ENCODE data around the gene SYS1.
"Not testable (repeated sequence)": the region's sequence is repeated elsewhere in the genome, so short reads cannot be mapped to it uniquely, and the experiment has no call there.

Gene SYS1

DNA sequence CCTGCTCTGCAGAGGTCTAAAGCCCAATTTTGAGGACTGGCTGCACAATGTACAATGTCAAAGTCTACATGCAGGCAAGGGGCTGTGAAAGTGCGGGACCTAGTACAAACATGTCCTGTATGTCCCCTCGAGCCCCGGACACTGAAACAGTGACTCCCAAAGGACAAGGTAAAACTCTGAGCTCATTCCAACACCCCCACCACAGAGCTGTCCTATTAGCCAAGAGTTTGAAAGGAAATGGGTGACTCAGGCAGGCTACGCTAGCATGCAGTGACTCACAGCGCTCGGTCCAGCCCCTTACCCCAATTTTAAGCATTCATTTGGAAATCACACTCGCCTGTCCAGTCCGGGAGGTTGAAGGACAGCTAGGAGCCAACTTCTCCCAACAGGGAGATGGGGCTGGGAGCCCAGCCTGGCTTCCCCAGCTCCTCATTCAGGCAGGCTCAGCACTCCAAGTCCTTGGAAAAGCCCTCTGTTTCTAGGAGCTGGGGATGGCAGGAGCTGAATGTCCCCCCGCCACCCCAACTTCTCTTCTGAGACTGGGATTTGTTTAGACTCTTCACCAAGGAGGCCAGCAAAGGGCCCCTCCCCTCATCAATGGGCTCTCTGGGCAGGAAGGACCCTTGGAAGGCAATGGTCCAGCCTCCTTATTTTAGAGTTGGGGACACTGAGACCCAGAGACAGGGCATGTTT, 18.6 kb upstream of the SYS1 start:
- FAIRE-seq = peak; percentile 67
- TF ChIP-seq POLR2A (IDR thresholded peaks at IDR 0.05; ENCODE audit: low read depth, low read length) = no peak
- DNase-seq (ENCODE audit: insufficient read length, low spot score) = peak; percentile 73

DNA sequence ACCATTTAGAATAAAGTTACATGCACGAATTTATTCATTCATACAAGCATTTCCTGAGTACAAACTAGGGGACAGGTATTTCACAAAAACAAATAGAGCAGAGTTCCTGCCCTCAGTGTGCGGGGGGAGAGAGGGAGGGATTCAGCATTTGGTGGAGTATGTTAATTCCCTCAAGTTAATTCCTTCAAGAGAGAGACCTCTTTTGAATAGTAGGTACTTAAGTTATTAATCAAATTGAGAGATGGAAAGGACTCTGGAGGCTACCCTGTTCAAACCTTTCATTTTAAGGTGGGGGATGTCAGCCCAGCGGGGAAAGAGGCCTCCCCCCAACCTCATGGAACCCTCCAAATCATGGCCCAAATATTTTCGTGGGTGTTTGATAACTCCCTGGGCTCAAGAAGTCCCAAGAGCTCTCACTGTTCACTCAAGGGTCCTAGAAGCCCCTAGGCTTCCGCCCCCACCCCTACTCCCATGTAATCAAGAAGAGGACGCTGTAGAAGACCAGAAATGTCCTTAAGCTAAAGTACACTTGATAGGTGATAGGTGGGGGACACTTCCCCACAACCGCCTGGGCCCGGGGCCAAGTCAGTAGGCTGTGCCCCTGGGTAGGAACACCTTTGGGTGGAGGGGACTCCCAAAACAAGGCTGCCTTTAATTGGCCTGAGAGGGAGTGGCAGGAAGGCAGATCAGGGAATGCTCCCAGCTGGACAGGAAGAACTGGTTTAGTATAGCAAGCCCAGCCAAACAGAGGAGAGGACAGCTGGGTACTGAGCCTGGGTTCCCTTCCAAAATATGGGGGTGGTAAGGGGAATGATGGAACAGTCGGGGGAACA, 17.6 kb upstream of the SYS1 start:
- DNase-seq (ENCODE audit: insufficient read length, low spot score) = no peak
- FAIRE-seq = no peak
- TF ChIP-seq POLR2A (IDR thresholded peaks at IDR 0.05; ENCODE audit: low read depth, low read length) = no peak

DNA sequence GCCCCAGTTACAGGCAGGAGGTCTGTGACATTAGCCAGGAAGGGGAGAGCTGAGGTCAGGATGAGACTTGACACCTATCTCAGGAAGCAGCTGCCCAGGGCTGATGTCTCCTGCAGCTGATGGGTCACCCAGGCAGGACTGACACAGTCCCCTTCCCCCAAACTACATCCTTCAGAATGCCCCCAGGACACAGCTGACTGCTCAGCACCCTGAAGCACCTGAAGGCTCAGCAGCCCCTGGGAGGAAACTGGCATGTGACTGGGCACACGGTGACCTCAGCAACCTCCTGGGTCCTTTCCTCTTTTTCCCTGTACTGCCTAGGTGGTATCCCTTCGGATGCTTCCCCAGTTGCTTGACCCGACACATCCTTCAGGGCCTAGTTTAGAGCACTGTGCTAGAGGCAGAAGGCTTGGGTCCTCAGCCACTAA, 16.7 kb upstream of the SYS1 start:
- TF ChIP-seq POLR2A (IDR thresholded peaks at IDR 0.05; ENCODE audit: low read depth, low read length) = no peak
- FAIRE-seq = no peak
- no peak for DNase-seq (ENCODE audit: insufficient read length, low spot score)

DNA sequence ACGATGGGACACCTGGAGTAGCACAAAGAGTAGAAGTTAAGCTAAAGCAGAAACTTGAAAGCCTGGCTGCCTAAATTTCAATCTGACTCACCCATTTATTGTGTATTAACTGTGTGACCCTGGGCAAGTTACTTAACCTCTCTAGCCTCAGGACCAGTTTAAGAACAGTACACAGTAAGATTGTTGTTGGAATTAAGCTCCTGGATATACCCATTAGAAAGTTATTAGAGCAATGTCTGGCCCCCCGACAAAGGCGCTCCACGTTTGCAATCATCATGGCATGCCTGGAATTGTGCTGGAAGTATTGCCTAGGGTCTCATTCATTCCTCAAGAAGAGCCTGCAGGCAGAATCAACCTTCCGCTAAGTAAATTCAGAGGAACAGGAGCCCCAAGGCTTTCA, 16.1 kb upstream of the SYS1 start:
- no peak for TF ChIP-seq POLR2A (IDR thresholded peaks at IDR 0.05; ENCODE audit: low read depth, low read length)
- DNase-seq (ENCODE audit: insufficient read length, low spot score) (no peak), FAIRE-seq (no peak)

DNA sequence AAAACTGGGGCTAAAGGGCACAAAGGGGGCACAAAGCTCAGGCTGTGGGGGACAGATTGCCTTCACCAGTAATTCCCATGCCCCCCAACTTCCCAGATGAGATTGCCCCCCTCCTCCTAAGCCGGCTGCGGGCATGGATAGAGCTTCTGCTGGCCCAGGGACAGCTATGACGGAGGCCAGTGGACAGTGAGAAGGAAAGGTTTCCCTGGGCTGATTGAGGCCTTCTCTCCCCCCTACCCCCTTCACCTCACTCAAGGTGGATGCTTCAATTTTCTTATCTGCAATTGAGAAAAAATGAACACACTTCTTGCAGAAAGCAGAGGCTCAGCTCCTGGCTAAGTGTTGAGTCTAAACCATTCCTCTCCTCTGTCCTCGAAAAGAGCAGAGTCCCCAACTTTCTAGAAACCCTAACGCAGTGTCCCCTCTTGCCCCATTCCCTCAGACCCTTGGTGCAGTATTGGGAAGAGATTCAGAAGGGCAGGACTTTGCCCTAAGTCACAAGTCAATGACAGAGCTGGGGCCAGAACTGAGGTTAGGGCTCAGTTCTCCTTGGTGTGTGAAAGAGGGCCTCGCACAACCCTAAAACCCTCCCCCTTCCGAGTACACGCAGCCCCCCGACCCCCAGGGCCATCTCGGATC, 15.5 kb upstream of the SYS1 start:
- no peak for DNase-seq (ENCODE audit: insufficient read length, low spot score)
- TF ChIP-seq POLR2A (IDR thresholded peaks at IDR 0.05; ENCODE audit: low read depth, low read length) = no peak
- no peak for FAIRE-seq

DNA sequence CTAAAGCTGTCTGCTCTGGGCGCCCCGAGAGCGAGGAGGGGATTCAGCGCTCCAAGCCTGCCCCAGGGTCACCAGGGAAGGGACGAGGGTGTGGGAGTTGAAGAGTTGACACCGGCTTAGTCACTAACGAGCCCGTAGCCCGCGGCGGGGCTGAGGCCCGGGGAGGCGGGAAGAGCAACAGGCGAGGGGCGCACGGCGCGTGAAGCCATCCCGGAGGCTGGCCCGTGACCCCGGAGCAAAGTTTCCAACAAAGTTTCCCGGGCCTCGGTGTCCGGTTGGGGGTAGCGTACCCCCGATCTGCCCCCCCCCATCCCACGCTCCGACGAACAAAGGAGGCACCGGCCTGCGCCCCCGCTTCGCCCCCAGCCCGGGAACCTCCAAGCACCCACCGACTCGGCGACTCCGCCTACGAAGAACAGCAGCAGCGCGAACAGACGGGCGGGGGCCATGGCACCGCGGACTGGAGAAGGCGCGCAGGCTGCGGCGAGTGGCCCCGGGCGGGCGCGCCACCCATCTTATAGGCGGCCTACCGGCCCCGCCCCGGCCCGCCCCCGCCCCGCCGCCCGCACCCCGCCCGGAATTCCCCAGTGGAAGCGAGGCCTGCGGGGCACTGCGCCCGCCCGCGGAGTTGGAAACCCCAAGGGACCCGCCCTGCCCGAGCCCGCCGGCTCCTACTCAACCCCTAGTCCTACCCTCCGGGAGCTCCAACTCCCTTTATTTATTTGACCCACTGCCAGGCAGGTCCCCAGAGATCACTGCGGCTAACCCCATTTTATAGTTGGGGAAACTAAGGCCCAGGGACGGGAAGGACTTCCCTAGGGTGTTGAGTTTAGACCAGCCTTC, 14.8 kb upstream of the SYS1 start, which contains the start of gene SDC4:
SDC4 (minus strand) TSS at position 489 of the 843 bp plus-strand sequence; CDS start at position 449, 40 bp downstream.
- FAIRE-seq (no peak), DNase-seq (ENCODE audit: insufficient read length, low spot score) (peak; percentile 61)
- peak; percentile 100 for TF ChIP-seq POLR2A (IDR thresholded peaks at IDR 0.05; ENCODE audit: low read depth, low read length)

DNA sequence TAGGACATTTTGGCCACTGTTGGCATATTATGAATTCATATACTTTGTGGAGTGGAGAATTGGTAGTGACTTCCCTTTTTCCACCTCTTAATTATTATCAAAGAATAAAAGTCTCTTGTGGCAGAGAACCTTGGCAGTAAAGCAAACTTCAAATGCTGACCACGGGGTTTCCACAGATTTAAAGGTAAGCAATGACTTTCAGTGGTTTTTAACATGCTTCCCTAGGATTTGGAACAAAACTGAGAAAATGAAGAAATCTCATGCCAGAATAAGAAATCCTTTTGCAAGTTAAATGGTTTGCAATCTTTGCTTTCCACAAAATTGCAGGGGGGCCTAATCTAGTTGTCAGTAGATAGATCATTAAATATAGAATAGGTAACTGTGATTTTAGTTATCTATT, 12.7 kb upstream of the SYS1 start:
- no peak for DNase-seq (ENCODE audit: insufficient read length, low spot score)
- TF ChIP-seq POLR2A (IDR thresholded peaks at IDR 0.05; ENCODE audit: low read depth, low read length) = no peak
- no peak for FAIRE-seq

DNA sequence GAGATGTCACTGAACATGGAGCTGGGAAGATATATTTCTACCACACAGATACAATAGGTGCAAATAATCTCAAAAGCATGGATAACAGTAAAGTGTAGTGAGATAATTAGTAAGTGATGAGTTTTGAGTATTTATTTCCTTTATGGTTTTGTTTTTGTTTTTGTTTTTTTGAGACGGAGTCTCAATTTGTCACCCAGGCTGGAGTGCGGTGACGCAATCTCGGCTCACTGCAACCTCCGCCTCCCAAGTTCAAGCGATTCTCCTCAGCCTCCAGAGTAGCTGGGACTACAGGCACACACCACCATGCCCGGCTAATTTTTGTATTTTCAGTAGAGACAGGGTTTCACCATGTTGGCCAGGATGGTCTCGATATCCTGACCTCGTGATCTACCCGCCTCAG, 12.2 kb upstream of the SYS1 start:
- DNase-seq (ENCODE audit: insufficient read length, low spot score); FAIRE-seq: not testable (repeated sequence)

DNA sequence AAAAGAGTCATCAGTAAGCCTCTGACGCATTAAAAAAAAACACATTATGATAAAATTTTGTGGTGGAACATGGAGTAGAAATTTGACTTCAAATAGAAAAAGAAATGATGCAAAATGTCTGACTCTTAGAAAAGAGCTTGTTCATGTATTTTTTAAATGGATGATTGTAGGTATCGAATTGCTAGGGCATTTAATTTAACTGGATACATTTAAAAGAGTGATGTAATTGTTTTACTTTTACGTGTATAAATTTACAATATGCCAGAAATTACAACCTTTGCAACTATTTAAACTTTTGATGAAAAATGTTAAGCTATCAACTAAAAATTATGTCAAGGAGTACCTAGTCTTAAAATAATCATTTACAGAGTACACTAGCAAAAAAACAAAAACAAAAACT, 10.2 kb upstream of the SYS1 start:
- TF ChIP-seq POLR2A (IDR thresholded peaks at IDR 0.05; ENCODE audit: low read depth, low read length) = no peak
- no peak for FAIRE-seq
- DNase-seq (ENCODE audit: insufficient read length, low spot score) = no peak

DNA sequence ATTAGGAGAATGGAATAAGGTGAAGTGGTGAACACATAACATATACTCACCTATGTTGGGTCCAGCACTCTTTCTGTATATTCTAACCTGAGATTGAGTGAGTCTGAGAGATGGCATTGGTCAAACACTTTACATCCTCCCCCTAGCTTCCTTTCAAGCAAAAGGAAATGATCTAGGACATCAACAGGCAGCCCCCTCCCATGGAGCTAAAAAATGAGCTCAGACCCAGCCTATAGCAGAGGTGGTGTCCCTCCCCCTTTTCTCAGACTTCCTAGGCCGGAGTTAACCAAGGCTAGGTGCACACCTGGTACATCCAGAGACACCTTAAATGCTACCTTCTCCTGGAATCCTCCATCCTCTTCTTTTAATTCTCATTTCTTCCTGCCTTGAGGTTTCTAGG, 9.2 kb upstream of the SYS1 start:
- FAIRE-seq = no peak
- no peak for TF ChIP-seq POLR2A (IDR thresholded peaks at IDR 0.05; ENCODE audit: low read depth, low read length)
- DNase-seq (ENCODE audit: insufficient read length, low spot score) = no peak

DNA sequence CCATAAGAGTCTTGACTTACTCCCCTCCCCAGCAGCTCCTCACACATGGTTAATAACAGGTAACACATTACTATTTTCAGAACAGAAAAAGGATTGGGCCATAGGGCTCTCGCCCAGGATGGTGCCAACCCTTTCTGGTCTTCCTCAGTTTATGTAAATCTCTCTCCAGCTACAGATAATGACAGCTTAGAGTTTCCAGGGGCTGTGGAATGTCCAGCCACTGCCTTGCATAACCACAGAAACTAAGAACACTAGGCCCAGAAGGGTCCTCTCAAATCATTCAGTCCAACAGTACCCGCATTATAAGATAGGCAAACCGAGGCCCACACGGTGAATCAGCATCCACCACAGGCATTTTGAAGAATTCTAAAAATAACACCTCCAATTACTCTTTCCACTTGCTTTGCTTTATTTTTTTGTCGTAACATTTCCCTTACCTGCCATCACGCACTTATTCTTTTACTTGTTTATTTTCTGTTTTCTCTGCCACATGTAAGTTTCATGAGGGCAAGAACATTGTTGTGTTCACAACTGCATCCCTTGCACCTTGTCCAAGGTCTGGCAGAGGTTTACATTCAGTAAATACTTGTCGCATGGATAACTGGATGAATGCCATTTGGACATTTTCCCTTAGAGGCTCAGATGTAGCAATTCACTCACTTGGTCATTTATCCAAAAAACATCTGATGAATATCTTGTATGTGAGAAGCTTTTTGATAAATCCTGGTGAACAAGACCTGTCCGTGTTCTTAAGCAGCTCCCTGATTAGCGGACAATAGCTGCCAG, 8.3 kb upstream of the SYS1 start:
- DNase-seq (ENCODE audit: insufficient read length, low spot score) = no peak
- no peak for TF ChIP-seq POLR2A (IDR thresholded peaks at IDR 0.05; ENCODE audit: low read depth, low read length)
- FAIRE-seq = no peak

DNA sequence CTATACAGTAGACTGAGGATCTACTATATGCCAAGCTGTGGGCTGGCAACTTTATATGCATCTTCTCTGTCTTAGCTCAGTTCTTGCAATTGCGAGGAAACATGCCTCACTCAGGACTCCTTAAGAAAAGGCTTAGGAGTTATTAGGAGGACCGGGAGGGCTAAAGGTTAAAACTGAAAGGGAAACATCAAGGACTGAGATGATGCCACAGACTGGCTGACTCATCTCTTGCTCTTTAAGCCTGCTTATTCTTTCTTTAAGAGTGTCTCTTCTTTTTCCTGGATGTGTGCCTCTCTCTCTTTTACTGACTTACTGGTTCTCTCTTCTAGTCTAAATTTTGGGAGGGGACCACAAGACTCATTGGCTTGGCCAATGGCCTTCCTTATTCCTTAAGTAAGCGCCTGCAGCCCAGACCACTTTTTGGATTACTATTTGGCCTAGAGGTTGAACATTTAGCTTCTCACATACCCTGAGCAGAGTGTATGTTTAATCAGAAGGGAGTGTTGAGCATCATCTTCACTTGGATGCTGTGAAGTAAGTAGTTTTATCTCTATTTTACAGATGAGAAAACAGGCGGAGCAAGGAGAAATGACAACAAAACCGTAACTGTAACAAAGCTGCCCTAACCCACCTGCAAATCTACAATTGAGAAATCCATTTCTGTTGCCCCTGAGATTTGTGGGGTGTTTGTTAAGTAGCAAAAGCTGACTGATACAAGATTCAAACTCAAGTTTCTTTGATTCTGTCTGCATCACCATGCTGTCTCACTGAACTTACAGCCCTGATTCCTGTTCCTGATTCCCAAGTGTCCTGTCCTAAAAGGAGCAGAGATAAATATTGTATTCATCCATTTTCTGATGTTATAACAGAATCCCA, 7.5 kb upstream of the SYS1 start:
- FAIRE-seq = no peak
- TF ChIP-seq POLR2A (IDR thresholded peaks at IDR 0.05; ENCODE audit: low read depth, low read length) = no peak
- peak; percentile 59 for DNase-seq (ENCODE audit: insufficient read length, low spot score)
